Measurements from ENCODE around the gene MYOF. TPM values are rescaled to one million over a fixed set of nuclear protein-coding genes. Genes with fewer than 3 reads are reported as not detected.
A peak's percentile ranks its signal among the peaks of the same experiment; 100 is the strongest.
"Not testable (repeated sequence)": the region's sequence is repeated elsewhere in the genome, so short reads cannot be mapped to it uniquely, and the experiment has no call there.

MYOF gene
- total RNA-seq, 1 donor from 2014 or later: 109 TPM

DNA sequence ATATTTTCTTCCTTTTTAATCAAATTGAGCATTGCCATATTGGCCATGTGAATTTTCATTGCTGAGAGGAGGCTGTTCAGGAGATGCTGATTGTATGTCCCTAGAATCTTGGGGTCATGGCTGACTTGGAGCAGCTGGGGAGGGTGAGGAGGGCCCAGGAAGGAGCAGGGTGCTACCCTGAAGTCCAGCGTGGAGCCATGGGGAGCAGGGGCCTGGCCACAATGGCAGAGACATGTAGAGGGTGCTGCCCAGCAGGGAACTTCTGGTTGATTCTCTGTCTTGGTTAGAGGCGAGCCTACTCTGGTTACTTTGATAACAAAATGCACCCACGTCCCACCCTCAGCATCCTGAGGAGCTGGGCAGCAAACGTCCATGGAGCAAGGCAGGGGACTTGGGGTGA is 186.0 kb downstream of the MYOF start:
- DNase-seq (ENCODE audit: low spot score): no peak

DNA sequence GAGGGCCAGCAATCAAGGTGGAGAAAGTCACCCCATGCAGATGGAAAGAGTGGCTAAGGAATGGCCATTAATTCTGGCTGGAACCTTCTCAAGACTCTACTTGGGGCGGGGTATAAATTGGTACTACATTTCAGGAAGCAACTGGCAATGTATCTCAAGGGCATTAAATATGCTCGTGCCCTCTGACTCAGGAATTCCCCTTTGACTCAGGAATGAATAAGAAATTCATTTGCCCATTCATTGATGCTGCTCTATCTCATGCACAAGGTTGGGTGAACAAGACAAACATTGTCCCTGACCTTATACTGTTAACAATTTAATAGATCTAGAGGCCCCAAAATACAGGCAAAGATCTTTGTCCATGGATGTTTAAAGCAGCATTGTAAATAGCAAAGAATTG is 188.1 kb downstream of the MYOF start:
- DNase-seq (ENCODE audit: low spot score): no peak

DNA sequence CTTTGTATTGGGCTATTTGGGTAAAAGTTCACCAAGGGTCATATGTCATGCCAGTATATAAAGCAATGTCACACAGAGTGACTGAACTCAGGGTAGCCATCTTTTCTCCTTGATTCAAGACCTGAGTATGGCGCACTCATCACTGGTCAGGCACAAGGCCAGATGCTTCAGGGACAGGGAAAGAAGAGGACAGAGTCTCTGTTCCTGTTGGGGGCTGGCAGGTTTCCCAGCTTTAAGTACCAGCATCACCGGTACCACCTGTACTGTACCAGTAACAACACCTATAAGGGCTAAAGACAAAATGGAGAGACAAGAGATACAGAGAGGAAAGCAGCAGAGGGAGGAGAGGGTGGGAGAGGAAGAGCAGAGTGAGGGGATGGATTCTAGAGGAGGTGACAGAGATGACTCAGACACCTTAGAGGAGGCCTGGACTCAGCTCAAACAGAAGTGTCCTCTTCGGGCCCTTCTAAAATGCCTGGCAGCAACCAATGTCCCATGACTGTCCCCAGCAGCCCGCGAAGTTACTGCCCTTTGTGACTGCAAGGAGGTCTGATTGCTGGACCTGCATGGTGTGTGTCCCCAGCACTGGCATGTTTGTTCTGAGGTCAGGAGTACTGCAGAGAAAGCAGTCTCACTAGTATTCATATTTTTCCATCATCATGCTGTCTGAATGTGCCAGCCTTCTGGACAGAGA is 191.3 kb downstream of the MYOF start:
- no peak for DNase-seq (ENCODE audit: low spot score)

DNA sequence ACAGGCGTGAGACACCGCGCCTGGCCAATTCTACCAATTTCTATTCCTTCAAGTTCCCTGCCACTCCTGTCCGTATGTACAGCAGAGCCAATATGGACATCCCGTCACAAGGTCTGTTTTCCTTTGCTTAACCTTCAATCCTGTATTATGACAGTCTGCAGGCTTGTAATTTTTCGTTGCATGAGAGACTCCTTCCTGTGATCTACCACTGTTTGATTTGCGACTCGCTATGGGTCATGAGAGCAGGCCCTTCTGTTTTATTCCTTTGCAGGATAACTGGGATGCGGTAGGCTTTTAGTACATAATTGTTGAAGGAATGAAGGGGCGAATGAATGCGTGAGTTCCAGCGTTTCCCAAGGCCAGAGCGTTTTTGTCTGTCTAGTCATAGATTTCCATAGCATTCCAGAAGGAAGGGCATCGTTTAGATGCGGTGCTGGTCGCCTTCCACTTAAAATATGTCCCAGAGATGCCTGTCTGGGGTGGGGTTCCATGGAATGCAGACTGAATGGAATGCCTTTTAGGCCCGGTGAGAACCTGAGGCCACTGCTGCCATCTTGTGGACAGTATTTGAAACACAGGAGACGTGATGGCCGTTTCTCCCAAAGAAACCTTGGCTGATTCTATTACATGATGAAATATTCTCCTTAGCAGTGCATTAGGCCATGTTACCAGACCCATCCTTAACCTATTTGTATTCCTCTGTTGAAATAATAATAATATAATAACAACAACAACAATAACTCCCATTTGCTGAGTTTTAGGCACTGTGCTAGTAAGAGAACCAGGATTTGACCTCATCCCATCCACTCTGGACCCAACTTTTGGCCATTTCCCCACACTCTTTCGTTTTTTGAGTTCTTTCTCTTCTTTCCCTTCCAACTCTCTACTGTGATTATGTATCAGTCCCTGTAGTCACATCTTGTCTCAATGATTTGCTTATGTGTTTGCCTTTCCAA is 193.2 kb downstream of the MYOF start:
- peak; percentile 88 for DNase-seq (ENCODE audit: low spot score)

- no peak for DNase-seq (ENCODE audit: low spot score)
Observed at GRCh38 chr10:93287775-93288174, 194.4 kb downstream of the MYOF start.

DNA sequence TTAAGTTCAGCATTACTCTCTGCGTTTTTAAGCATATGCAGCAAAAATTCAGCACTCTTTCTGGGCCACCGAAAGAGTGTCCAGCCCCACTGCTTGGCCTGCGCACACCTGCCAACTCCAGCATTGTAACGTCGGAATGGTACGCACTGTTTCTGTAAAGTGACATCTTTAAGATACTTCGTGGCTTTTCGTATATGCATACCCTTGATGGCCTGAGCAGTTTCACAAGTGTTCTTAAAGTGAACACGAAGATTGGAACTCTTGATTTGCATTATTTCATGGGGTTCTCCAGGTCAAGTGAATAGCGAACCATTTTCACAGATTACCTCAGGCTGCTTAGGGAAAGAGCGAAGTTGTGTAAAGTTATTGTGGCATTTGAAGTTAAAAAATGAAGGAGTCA is 197.9 kb downstream of the MYOF start:
- DNase-seq (ENCODE audit: low spot score): not testable (repeated sequence)

DNA sequence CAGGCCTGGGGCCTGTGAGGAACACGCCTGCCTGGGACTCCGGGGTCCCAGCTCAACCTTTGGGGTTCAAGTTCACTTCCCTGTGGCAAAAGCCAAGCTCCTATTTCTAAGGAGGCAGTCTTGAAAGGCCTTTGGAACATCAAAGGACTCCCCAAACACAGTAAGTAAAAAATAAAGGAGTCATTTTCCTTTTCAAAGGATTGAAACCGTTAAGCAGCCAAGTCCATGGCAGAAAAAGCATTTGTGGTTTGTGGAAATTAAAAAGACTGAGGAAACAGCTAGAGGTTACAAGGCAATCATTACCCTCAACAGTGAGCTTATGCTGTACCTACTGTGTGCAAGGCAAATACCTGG is 200.8 kb downstream of the MYOF start:
- DNase-seq (ENCODE audit: low spot score): no peak

GRCh38 chr10:93280699-93281366 is 201.3 kb downstream of the MYOF start:
- DNase-seq (ENCODE audit: low spot score): no peak

GRCh38 chr10:93280121-93280698 is 201.9 kb downstream of the MYOF start:
- no peak for DNase-seq (ENCODE audit: low spot score)

- DNase-seq (ENCODE audit: low spot score): no peak
Observed at GRCh38 chr10:93277360-93277759, 204.8 kb downstream of the MYOF start.

DNA sequence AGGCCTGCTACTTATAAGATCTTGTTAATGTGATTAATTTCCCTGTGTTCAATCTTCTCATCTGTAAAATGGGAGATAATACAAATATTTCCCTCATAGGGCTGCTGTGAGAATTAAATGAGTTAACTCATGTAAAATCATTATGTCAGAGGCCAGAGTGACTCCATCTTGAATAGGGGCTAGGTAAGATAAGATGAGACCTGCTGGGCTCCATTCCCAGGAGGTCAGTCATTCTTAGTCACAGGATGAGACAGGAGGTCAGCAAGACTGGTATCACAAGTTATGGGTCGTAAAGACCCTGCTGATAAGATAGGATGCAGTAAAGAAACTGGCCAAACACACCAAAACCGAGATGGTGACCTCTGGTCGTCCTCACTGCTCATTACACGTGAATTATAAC is 207.7 kb downstream of the MYOF start:
- DNase-seq (ENCODE audit: low spot score): no peak

GRCh38 chr10:93272884-93273675 is 209.1 kb downstream of the MYOF start:
- DNase-seq (ENCODE audit: low spot score): no peak

- DNase-seq (ENCODE audit: low spot score): no peak
Observed at GRCh38 chr10:93271347-93271746, 210.8 kb downstream of the MYOF start.

GRCh38 chr10:93269281-93269680 is 212.9 kb downstream of the MYOF start:
- no peak for DNase-seq (ENCODE audit: low spot score)

GRCh38 chr10:93268021-93268420 is 214.1 kb downstream of the MYOF start:
- no peak for DNase-seq (ENCODE audit: low spot score)

GRCh38 chr10:93267521-93267920 is 214.6 kb downstream of the MYOF start:
- DNase-seq (ENCODE audit: low spot score): no peak

DNA sequence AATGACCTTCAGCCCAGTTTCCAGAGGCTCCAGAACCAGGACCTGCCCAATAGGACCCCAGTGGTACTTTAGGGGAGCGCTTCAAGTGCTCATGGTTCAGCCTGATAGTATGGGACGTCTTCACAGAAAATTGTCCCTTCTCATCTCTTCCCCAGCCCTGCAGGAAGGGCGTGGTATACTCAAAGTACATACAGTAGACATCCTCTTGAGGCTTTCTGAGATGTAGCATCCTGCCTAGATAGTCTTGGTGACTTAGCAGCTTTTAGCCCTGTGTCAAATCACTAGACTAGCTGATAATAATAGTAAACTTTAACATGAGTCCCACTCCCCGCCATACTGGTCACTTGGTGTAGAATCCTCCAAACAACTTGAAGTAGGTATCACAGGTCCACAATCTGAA is 215.3 kb downstream of the MYOF start:
- DNase-seq (ENCODE audit: low spot score): no peak

- DNase-seq (ENCODE audit: low spot score): no peak
Observed at GRCh38 chr10:93261961-93262610, 220.0 kb downstream of the MYOF start.

DNA sequence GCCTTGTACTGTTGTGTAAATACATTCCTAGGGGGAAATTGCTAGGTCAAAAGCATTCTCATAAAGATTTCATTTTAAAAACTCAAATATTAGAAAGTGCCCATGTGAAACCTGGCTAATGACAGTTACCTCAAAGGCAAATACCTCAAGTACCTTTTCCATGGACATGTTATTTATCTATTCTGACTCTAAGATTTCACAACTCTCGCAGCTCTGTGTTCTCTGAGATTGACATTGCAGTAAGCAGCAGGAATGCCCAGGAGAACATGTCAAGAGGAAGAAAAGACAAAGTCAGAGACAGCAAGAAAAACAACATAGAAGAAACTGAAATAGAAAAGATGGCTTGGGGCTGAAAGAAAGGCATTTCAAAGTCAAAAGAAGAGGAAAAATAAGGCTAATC is 221.0 kb downstream of the MYOF start:
- DNase-seq (ENCODE audit: low spot score): no peak

DNA sequence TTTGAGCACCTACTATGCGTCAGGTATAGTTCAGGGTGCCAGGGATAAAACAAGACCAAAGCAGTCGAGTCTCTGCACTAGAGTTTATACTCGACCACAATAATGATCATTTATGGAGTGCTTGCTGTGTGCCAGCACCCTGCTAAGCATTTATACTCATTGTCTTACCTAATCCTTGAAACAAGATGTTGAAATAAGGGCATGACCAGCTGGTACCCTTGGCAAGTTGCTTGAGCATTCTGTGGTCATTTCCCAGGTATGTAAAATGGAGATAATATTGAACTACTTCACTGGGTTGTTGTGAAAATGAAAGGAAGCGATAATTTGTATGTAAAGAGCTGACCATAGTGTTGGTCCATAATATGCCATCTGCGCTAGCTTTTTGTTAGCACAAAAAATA is 223.0 kb downstream of the MYOF start:
- DNase-seq (ENCODE audit: low spot score): no peak
